Subcutaneous abdominal adipose tissue (tissue), 5 donors: ENCODE results near the gene ZNF529.

Source experiments
- H3K27ac ChIP-seq: one replicate; pipeline ENCODE4 v1.7.0; 2013; ENCODE audit warnings: low read depth, mild to moderate bottlenecking, inconsistent platforms, low read length, moderate library complexity
- H3K27me3 ChIP-seq, 5 donors: one replicate each; pipeline ENCODE4 v1.7.0; 2013; ENCODE audit warnings: low read length in 5 of 5, inconsistent platforms in 1 of 5; ENCODE audit not compliant: control insufficient read depth in 5 of 5, insufficient read depth in 4 of 5
- H3K36me3 ChIP-seq, 5 donors: one replicate each; pipeline ENCODE4 v1.7.0; 2013; ENCODE audit warnings: low read length in 5 of 5; ENCODE audit not compliant: control insufficient read depth in 5 of 5, insufficient read depth in 5 of 5
- H3K4me1 ChIP-seq, 5 donors: one replicate each; pipeline ENCODE4 v1.7.0; 2013; ENCODE audit warnings: low read length in 5 of 5, mild to moderate bottlenecking in 3 of 5, moderate library complexity in 1 of 5; ENCODE audit not compliant: control insufficient read depth in 5 of 5, insufficient read depth in 5 of 5
- H3K4me3 ChIP-seq, 5 donors: one replicate each; pipeline ENCODE4 v1.7.0; 2013; ENCODE audit warnings: low read length in 5 of 5, low read depth in 1 of 5
- H3K9ac ChIP-seq, 5 donors: one replicate each; pipeline ENCODE4 v1.7.0; 2013; ENCODE audit warnings: low read length in 5 of 5, mild to moderate bottlenecking in 4 of 5, moderate library complexity in 3 of 5
- H3K9me3 ChIP-seq, 5 donors: one replicate each; pipeline ENCODE4 v1.7.0; 2013; ENCODE audit warnings: low read length in 5 of 5; ENCODE audit not compliant: control insufficient read depth in 5 of 5
- donor health status: healthy.
- donor health status: healthy.
- donor health status: healthy.
- donor health status: healthy.
- donor health status: healthy.

The ZNF529 gene

DNA sequence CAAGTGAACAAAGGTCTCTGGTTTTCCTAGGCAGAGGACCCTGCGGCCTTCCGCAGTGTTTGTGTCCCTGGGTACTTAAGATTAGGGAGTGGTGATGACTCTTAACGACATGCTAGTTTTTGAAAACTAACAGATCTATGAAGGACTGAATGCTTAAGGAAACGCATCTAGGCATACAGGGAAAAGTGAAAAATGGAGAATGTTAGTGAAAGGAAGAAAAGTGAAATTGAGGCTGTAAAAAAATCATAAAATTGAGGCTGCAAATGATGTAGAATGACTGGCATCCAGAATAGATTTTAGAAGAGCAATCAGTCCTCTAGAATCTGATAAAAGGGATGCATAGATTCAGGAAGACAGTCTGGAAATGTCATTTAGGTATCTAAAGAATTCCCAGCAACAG lies 48.5 kb downstream of the ZNF529 start:
- H3K27me3 ChIP-seq = no peaks in the 10 kb centered on the region
- H3K4me3 ChIP-seq = peak overlapping the region in 1 of 5 donors; percentile 37
- peaks cover 13 to 36% (median 31%) of the 10 kb centered on the region in 5 donors for H3K9me3 ChIP-seq
- no peak overlapping the region for H3K9ac ChIP-seq
- peaks cover 16 to 25% (median 20%) of the 10 kb centered on the region in 5 donors for H3K36me3 ChIP-seq
- peaks cover 7 to 23% (median 22%) of the 10 kb centered on the region in 5 donors for H3K4me1 ChIP-seq
- H3K27ac ChIP-seq = no peak overlapping the region

DNA sequence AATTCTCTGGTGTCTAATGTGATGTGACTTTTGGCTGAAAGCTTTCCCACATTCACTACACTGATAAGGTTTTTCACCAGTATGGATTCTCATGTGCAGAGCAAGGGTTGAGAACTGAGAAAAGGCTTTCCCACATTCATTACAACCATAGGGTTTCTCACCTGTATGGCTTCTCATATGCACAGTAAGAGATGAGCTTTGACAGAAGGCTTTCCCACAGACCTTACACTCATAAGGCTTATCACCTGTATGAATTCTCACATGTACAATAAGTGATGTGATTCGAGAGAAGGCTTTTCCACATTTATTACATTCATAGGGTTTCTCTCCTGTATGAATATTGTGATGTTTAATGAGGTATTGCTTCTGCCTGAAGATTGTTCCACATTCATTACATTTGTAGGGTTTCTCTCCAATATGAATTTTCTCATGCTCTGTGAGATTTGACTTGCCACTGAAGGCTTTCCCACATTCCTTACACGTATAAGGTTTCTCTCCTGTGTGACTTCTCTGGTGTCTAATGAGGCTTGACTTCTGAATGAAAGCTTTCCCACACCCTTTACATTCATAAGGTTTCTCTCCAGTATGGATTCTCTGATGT lies 59.0 kb downstream of the ZNF529 start:
- Histone ChIP-seq H3K9ac (no peak overlapping the region), H3K36me3 (peaks cover 34 to 53% (median 46%) of the 10 kb centered on the region in 5 donors), H3K4me1 (peaks cover 0 to 5% (median 0%) of the 10 kb centered on the region in 5 donors), H3K9me3 (peaks cover 64 to 96% (median 90%) of the 10 kb centered on the region in 5 donors), H3K4me3 (peak overlapping the region; percentile 42 to 61 (median 52)), H3K27me3 (no peaks in the 10 kb centered on the region), H3K27ac (no peak overlapping the region)

DNA sequence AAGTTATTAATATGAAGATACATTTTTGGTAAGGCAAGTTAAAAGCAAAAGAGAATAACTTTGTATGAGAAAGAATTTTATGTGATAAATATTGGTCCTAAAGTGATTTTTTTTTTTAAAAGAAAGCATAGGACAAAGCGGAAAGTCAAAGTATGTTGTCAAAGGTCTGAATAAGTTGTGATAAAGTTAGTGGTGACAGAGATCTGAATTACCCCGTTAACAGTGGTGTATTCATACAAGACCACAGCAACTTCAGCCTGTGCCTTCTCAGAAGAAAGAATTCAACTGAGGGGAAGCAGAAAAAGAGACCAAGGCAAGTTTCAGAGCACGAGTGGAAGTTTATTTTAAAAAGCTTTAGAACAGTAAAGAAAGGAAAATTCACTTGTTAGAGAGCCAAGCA lies 64.8 kb downstream of the ZNF529 start:
- Histone ChIP-seq H3K9ac (no peak overlapping the region), H3K9me3 (peaks cover 32 to 75% (median 73%) of the 10 kb centered on the region in 5 donors), H3K27ac (no peak overlapping the region), H3K4me3 (peak overlapping the region in 1 of 5 donors; percentile 10), H3K4me1 (no peaks in the 10 kb centered on the region), H3K36me3 (peaks cover 0 to 11% (median 0%) of the 10 kb centered on the region in 5 donors), H3K27me3 (no peaks in the 10 kb centered on the region)

DNA sequence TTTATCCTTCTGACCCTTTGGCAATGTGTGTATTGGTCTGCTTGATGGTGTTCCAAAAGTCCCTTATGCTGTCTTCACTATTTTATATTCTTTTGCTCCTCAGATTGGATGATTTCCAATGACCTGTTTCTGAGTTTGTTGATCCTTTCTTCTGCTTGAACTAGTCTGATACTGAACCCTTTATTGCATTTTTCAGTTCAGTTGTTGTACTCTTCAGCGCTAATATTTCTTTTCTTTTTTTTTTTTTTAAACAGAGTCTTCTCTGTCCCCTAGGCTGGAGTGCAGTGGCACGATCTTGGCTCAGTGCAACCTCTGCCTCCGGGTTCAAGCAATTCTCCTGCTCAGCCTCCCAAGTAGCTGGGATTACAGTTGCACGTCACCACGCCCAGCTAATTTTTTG lies 71.1 kb downstream of the ZNF529 start:
- Histone ChIP-seq H3K9ac (no peak overlapping the region), H3K9me3 (peaks cover 10 to 66% (median 61%) of the 10 kb centered on the region in 5 donors), H3K27ac (no peak overlapping the region), H3K4me3 (no peak overlapping the region), H3K27me3 (no peaks in the 10 kb centered on the region), H3K36me3 (no peaks in the 10 kb centered on the region), H3K4me1 (no peaks in the 10 kb centered on the region)

DNA sequence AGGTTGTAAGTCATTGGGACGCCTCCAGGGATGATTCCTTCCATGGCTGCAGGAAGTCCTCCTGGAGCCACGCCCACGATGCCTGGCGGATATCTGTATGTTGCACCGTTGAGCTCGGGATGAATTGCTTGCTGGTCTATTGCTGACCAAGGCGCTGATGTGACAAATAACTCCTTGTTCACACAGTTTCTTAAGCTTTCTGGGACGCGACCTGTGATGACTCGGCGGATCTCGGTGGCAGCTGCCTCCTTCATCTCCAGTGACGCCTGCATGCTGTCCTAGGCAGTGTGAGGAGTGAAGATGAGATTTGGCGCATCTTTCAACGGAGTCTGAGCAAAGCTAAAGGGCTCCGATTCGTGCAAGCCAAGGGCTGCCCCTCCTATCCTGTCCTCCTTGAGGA lies 76.1 kb downstream of the ZNF529 start:
- no peak overlapping the region for H3K4me3 ChIP-seq
- H3K9ac ChIP-seq = no peak overlapping the region
- no peaks in the 10 kb centered on the region for H3K27me3 ChIP-seq
- H3K27ac ChIP-seq = no peak overlapping the region
- no peaks in the 10 kb centered on the region for H3K4me1 ChIP-seq
- no peaks in the 10 kb centered on the region for H3K36me3 ChIP-seq
- H3K9me3 ChIP-seq = peaks cover 0 to 36% (median 32%) of the 10 kb centered on the region in 5 donors
